ENCODE data around the gene SEZ6L.
A peak's percentile ranks its signal among the peaks of the same experiment; 100 is the strongest.

DNA sequence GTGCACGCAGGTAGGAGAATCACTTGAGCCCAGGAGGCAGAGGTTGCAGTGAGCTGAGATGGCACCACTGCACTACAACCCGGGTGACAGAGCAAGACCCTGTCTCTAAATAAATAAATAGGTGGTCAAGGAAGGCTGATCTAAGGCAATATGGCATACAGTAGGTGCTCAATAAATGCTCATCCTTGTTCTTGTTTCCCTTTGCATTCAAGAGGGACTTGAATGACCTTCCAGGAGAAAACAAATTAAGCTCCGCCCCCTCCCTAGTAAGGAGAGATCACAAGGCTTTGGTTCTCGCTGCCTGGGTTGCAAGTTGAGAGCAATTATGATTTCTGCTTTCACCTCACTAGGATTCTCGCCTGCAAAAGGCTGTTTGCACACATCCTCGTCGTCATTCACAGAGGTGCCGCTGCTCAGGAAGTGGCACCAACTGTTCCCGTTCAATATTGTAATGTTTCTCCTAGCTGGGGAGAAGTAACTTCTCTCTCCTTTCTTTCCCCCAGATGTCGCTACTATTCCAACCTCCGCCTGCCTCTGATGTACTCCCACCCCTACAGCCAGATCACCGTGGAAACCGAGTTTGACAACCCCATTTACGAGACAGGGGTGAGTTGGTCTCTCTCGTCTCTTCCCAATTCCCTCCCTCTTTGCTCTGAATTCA lies 208.0 kb downstream of the SEZ6L start:
- TF ChIP-seq, protein P1, sequence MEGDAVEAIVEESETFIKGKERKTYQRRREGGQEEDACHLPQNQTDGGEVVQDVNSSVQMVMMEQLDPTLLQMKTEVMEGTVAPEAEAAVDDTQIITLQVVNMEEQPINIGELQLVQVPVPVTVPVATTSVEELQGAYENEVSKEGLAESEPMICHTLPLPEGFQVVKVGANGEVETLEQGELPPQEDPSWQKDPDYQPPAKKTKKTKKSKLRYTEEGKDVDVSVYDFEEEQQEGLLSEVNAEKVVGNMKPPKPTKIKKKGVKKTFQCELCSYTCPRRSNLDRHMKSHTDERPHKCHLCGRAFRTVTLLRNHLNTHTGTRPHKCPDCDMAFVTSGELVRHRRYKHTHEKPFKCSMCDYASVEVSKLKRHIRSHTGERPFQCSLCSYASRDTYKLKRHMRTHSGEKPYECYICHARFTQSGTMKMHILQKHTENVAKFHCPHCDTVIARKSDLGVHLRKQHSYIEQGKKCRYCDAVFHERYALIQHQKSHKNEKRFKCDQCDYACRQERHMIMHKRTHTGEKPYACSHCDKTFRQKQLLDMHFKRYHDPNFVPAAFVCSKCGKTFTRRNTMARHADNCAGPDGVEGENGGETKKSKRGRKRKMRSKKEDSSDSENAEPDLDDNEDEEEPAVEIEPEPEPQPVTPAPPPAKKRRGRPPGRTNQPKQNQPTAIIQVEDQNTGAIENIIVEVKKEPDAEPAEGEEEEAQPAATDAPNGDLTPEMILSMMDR (IDR thresholded peaks at IDR 0.05; ENCODE audit: poor library complexity), result peak; percentile 11
- TF ChIP-seq EZH2 (IDR thresholded peaks at IDR 0.05; ENCODE audit: borderline replicate concordance), result no peak

Data from hepatocyte (in vitro differentiated cells).